K562 (cell line): ENCODE data around the gene EEA1. TPM values are rescaled to one million over a fixed set of nuclear protein-coding genes. Genes with fewer than 3 reads are reported as not detected.

ENCODE experiments used
- ATF3 ChIP-seq, 2 experiments: fragments of 450-650 bp in 1 of 2; sonication (generic) in 1 of 2; formaldehyde crosslinking in 1 of 2; IDR thresholded peaks in 1 of 2; conservative IDR thresholded peaks in 1 of 2; 2 replicates each; pipeline versions ENCODE4 v1.6.1 to v1.8.1; 2016 to 2023; ENCODE audit warnings: mild to moderate bottlenecking in 2 of 2, moderate library complexity in 2 of 2, inconsistent platforms in 1 of 2, missing genetic modification reagents in 1 of 2
- CHD2 ChIP-seq: IDR thresholded peaks from 2 replicates; pipeline ENCODE4 v1.6.1; 2011; ENCODE audit warnings: low read depth, low read length
- COPS2 ChIP-seq: fragments of 450-650 bp; conservative IDR thresholded peaks from 2 replicates; pipeline ENCODE4 v1.6.1; 2016; ENCODE audit warnings: mild to moderate bottlenecking, moderate library complexity
- ELF4 ChIP-seq: fragments of 450-650 bp; formaldehyde crosslinking; IDR thresholded peaks from 2 replicates; pipeline ENCODE4 v1.4.0; 2022; ENCODE audit warnings: missing genetic modification characterization
- ETV5 ChIP-seq: sonication (generic); formaldehyde crosslinking; IDR thresholded peaks from 2 replicates; pipeline ENCODE4 v1.4.0; 2020; ENCODE audit warnings: low read depth, mild to moderate bottlenecking, missing genetic modification reagents
- GABPB2 ChIP-seq: fragments of 250-450 bp; sonication (Bioruptor Pico); conservative IDR thresholded peaks from 2 replicates; pipeline ENCODE4 v1.5.1; 2021; ENCODE audit warnings: mild to moderate bottlenecking
- HMG20B ChIP-seq: fragments of 250-450 bp; sonication (Bioruptor Pico); IDR thresholded peaks from 2 replicates; pipeline ENCODE4 v1.5.0; 2021; ENCODE audit warnings: mild to moderate bottlenecking
- MAFG ChIP-seq: fragments of 450-650 bp; conservative IDR thresholded peaks from 2 replicates; pipeline ENCODE4 v1.6.1; 2016; ENCODE audit warnings: missing genetic modification characterization, missing compliant biosample characterization
- MCM2 ChIP-seq: fragments of 450-650 bp; IDR thresholded peaks from 2 replicates; pipeline ENCODE4 v1.6.1; 2017; ENCODE audit warnings: low read depth, mild to moderate bottlenecking
- MED1 ChIP-seq: sonication (generic); formaldehyde crosslinking; IDR thresholded peaks from 2 replicates; pipeline ENCODE4 v1.8.1; 2023; ENCODE audit warnings: missing genetic modification reagents, borderline replicate concordance
- NR2C1 ChIP-seq, 2 experiments: fragments of 450-650 bp; IDR thresholded peaks; 2 replicates each; pipeline ENCODE4 v1.6.1; 2017; ENCODE audit warnings: mild to moderate bottlenecking in 2 of 2, antibody characterized with exemption in 1 of 2, inconsistent platforms in 1 of 2, missing compliant biosample characterization in 1 of 2, missing genetic modification characterization in 1 of 2
- POLR2A ChIP-seq: fragments of 450-650 bp; conservative IDR thresholded peaks from 2 replicates; pipeline ENCODE4 v1.6.1; 2016
- RBFOX2 ChIP-seq: fragments of 200-400 bp; formaldehyde crosslinking; IDR thresholded peaks from 2 replicates; pipeline ENCODE4 v1.6.1; 2017; ENCODE audit warnings: low read depth, mild to moderate bottlenecking, low read length, moderate library complexity
- RBM17 ChIP-seq: fragments of 200-400 bp; formaldehyde crosslinking; IDR thresholded peaks from 2 replicates; pipeline ENCODE4 v1.6.1; 2017; ENCODE audit warnings: low read depth, mild to moderate bottlenecking, low read length, borderline replicate concordance
- RUNX1 ChIP-seq: sonication (generic); IDR thresholded peaks from 2 replicates; pipeline ENCODE4 v1.6.1; 2016; ENCODE audit warnings: antibody characterized with exemption, low read depth
- SP1 ChIP-seq: sonication (generic); formaldehyde crosslinking; IDR thresholded peaks from 2 replicates; pipeline ENCODE4 v1.8.1; 2022; ENCODE audit warnings: mild to moderate bottlenecking, missing genetic modification reagents
- STAT5B ChIP-seq: fragments of 250-450 bp; sonication (Bioruptor Pico); IDR thresholded peaks from 2 replicates; pipeline ENCODE4 v1.8.0; 2021; ENCODE audit warnings: mild to moderate bottlenecking, inconsistent platforms
- TRIM24 ChIP-seq, 2 experiments: fragments of 450-650 bp; IDR thresholded peaks; 2 replicates each; pipeline ENCODE4 v1.6.1; 2016
- ZBTB12 ChIP-seq: fragments of 250-450 bp; sonication (Bioruptor Pico); IDR thresholded peaks from 2 replicates; pipeline ENCODE4 v1.4.0; 2020
- ZBTB7A ChIP-seq: IDR thresholded peaks from 2 replicates; pipeline ENCODE4 v1.6.1; 2011; ENCODE audit warnings: low read depth, mild to moderate bottlenecking, low read length, moderate library complexity, borderline replicate concordance; ENCODE audit not compliant: control insufficient read depth
- ZNF23 ChIP-seq: fragments of 250-450 bp; sonication (Bioruptor Pico); IDR thresholded peaks from 2 replicates; pipeline ENCODE4 v1.4.0; 2020; ENCODE audit warnings: mild to moderate bottlenecking
- ZNF561 ChIP-seq: fragments of 450-650 bp; formaldehyde crosslinking; conservative IDR thresholded peaks from 2 replicates; pipeline ENCODE4 v1.4.0; 2020; ENCODE audit warnings: mild to moderate bottlenecking, moderate library complexity
- ZNF764 ChIP-seq: fragments of 250-450 bp; sonication (Bioruptor Pico); IDR thresholded peaks from 2 replicates; pipeline ENCODE4 v1.4.0; 2020; ENCODE audit warnings: low read depth, mild to moderate bottlenecking, moderate library complexity
- polyA plus RNA-seq, 8 experiments: library from polyadenylated mRNA; depleted of rRNA in 4 of 8; stranded (reverse) in 5 of 8; unstranded in 3 of 8; fragments of >200 nt; fragmentation: Nextera tagmentation in 2 of 8; fragmentation: Illumina TruSeq in 1 of 8; extraction: Ambion mirVana in 2 of 8; extraction: Trizol in 1 of 8; gene quantifications; 2 replicates each; pipeline versions ENCODE4 v1.2.1 to v1.2.3, GENCODE V29; 2011 to 2014; ENCODE audit warnings: inconsistent platforms in 1 of 8, missing spikeins in 1 of 8
- total RNA-seq, 7 experiments: library from RNA; depleted of rRNA in 6 of 7; stranded (reverse); fragments of >200 nt in 6 of 7; fragmentation: Illumina TruSeq in 2 of 7; extraction: Trizol in 2 of 7; gene quantifications; 2 replicates each; pipeline versions ENCODE4 v1.2.1 to v1.2.3, GENCODE V29; 2011 to 2021; ENCODE audit warnings: low replicate concordance in 1 of 7
- TF ChIP-seq, protein P1 (sequence below): fragments of 450-650 bp; formaldehyde crosslinking; IDR thresholded peaks from 2 replicates; pipeline ENCODE4 v1.4.0; 2022; ENCODE audit warnings: mild to moderate bottlenecking, moderate library complexity
- TF ChIP-seq, protein P2 (sequence below): sonication (generic); formaldehyde crosslinking; IDR thresholded peaks from 2 replicates; pipeline ENCODE4 v1.8.0; 2022; ENCODE audit warnings: mild to moderate bottlenecking, missing genetic modification reagents

The EEA1 gene
- total and polyA plus RNA-seq, 9 of the 15 experiments (the other 6 are each of a cell fraction or from before 2014, with no cell fraction given) = 3.5 to 17.1 (median 7.5) TPM

DNA sequence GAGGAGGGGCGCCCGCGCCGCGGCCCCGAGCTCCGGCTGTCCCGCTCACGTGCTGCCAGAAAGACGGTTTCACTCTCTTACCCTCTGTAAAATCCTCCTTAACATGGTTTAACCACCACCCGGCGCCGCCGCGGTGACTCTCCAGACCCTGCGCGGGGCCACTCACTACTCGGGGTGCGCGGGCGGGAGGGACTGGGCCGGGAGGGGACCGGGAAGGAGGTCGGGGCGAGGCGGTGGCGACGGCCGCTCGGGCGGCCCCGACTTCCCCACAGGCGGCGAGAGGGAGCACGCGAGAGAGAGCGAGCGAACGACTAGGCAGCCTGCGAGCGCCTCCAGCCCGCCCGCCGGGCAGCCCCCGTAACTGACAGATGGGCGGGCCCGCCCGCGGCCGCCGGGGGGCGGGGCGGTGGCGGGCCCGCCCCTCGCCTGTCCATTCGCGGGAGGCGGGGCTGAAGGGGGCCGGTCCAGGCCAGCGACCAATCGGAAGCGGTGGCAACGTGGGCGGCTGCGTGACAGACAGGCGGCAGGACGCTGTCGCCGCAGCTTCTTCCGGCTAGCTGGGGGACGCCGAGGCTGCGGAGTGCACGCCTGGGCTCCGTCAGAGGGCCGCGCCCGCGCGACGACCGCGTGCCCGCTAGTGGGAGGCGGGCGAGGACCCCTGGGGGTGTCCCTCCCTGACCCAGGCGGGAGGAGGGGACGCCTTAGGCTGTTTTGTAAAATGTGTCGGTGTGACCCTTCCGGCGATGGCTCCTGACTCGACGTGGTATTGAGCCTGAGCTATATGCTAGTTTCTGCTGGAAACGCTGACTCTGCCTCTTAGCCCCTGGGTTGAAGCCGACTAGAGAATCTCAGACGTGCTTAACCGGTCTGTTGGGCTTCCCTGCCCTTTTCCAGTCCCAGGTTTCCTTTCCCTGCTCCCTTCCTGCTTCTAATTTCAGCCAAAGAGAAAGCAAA is at the start of gene EEA1 (continued):
- TF ChIP-seq RBM17 (no peak), COPS2 (no peak), RUNX1 (no peak), ZBTB12 (CRISPR knock-in tag) (peak; percentile 85), RBFOX2 (peak; percentile 92), MAFG (tag) (peak; percentile 82), ZNF561 (no peak), ATF3 (IDR thresholded peaks at IDR 0.05) (no peak), ATF3 (CRISPR knock-in tag; conservative IDR thresholded peaks at IDR 0.05) (no peak), ZBTB7A (peak; percentile 97), MCM2 (no peak), TRIM24 (IDR thresholded peaks at IDR 0.05) (peak in 1 of 2 experiments; percentile 54; a peak in 2 of 4 replicates), ZNF764 (no peak), STAT5B (no peak), NR2C1 (IDR thresholded peaks at IDR 0.05) (no peak), NR2C1 (tag; IDR thresholded peaks at IDR 0.05) (peak; percentile 46; the same call in 1 of the 2 replicates), ZNF23 (no peak), MED1 (CRISPR knock-in tag) (no peak), SP1 (CRISPR knock-in tag) (peak; percentile 87), POLR2A (peak; percentile 92), CHD2 (no peak), HMG20B (CRISPR knock-in tag) (no peak), ELF4 (CRISPR knock-in tag) (no peak; the same call in 1 of the 2 replicates), GABPB2 (CRISPR knock-in tag) (no peak), ETV5 (CRISPR knock-in tag) (peak; percentile 85)
- TF ChIP-seq, protein P1, sequence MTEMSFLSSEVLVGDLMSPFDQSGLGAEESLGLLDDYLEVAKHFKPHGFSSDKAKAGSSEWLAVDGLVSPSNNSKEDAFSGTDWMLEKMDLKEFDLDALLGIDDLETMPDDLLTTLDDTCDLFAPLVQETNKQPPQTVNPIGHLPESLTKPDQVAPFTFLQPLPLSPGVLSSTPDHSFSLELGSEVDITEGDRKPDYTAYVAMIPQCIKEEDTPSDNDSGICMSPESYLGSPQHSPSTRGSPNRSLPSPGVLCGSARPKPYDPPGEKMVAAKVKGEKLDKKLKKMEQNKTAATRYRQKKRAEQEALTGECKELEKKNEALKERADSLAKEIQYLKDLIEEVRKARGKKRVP = no peak
- TF ChIP-seq, protein P2, sequence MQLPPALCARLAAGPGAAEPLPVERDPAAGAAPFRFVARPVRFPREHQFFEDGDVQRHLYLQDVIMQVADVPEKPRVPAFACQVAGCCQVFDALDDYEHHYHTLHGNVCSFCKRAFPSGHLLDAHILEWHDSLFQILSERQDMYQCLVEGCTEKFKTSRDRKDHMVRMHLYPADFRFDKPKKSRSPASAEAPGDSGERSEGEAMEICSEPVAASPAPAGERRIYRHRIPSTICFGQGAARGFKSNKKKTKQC (CRISPR knock-in tag) = peak; percentile 64; the same call in 1 of the 2 replicates
